ENCODE results near the gene ZMIZ1.

The ZMIZ1 gene

DNA sequence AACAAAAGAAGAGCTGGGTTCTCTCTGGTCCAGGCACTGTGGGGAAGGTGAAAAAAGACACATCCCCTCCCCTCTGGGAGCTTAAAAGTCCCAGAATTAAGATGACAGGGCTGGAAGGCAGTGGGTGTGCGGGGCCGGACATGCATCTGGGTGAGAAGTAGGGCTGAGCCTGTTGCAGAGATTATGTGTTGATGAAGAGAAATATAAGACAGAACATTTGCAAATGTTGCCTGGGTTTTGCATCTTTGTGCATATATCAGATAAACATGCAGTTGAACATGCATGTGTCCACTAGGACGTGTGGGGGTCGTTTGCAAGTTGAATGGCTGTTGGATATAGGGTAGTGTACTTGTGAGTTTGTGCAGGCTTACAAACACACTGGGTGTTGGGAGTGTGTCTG lies 184.2 kb downstream of the ZMIZ1 start:
- H3K4me3 ChIP-seq (replicated peaks in 1 of 2; ENCODE audit: low read depth in 2 of 2, low read length in 2 of 2), result no peak overlapping the region
- DNase-seq (ENCODE audit: low read depth in 2 of 2), result no peak
- TF ChIP-seq, protein P1, sequence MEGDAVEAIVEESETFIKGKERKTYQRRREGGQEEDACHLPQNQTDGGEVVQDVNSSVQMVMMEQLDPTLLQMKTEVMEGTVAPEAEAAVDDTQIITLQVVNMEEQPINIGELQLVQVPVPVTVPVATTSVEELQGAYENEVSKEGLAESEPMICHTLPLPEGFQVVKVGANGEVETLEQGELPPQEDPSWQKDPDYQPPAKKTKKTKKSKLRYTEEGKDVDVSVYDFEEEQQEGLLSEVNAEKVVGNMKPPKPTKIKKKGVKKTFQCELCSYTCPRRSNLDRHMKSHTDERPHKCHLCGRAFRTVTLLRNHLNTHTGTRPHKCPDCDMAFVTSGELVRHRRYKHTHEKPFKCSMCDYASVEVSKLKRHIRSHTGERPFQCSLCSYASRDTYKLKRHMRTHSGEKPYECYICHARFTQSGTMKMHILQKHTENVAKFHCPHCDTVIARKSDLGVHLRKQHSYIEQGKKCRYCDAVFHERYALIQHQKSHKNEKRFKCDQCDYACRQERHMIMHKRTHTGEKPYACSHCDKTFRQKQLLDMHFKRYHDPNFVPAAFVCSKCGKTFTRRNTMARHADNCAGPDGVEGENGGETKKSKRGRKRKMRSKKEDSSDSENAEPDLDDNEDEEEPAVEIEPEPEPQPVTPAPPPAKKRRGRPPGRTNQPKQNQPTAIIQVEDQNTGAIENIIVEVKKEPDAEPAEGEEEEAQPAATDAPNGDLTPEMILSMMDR (IDR thresholded peaks at IDR 0.05; ENCODE audit: low read depth, low read length), result no peak

DNA sequence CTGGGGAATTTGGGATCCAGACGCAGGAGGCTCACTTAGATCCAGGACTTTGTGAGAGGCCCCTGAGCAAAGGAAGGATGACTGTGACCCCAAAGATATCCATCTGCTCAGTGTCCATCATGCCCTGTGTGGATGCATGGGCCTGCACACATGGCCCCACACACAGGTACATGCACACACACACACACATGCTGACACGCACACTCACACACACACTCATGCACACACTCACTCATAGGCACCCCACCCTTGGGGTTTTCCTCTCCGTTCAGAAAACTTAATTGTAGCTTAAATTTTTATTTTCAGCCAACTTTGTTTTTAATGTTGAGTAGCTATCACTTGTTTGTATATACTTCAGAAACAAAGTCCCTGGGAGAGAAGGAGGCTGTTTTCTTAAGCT lies 184.9 kb downstream of the ZMIZ1 start:
- no peak for DNase-seq (ENCODE audit: low read depth in 2 of 2)
- TF ChIP-seq, protein P1 (IDR thresholded peaks at IDR 0.05; ENCODE audit: low read depth, low read length), result no peak

DNA sequence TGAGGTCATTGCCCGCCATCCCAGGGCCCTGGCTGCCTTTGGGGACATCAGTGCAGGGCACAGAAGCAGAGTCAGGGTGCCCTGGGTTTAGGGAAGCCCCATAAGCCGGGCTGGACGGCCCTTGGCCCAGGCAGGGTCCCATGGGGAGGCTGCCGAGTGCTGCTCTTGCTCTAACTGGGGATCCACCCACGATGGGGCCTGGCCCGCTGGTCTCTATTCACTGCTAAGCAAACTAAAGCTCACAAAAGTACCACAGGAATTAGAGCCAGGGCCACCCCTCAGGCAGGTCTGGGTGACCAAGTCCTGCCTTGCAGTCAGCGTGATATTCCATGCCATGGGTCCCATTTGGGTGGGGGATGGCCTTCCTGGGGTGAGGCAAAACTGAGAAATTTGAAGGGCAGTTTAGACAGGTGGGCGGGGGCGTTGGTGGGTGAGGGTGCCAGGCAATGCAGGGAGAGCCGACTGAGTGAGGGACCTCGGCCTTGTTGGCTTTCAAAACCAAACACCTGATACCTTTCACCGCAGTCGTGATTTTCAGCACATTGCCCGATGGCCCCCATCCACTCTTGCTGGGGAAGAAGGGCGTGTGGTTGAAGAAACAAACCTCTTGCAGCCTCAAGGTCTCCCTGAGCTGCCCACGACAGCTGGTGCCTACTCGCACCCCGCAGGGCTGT lies 185.7 kb downstream of the ZMIZ1 start:
- no peak for DNase-seq (ENCODE audit: low read depth in 2 of 2)
- no peak overlapping the region for H3K4me3 ChIP-seq (replicated peaks in 1 of 2; ENCODE audit: low read depth in 2 of 2, low read length in 2 of 2)
- TF ChIP-seq, protein P1 (IDR thresholded peaks at IDR 0.05; ENCODE audit: low read depth, low read length), result no peak

More for the DNA sequence above, 184.9 kb downstream of the ZMIZ1 start:
- H3K4me3 ChIP-seq (replicated peaks in 1 of 2; ENCODE audit: low read depth in 2 of 2, low read length in 2 of 2), result no peak overlapping the region

DNA sequence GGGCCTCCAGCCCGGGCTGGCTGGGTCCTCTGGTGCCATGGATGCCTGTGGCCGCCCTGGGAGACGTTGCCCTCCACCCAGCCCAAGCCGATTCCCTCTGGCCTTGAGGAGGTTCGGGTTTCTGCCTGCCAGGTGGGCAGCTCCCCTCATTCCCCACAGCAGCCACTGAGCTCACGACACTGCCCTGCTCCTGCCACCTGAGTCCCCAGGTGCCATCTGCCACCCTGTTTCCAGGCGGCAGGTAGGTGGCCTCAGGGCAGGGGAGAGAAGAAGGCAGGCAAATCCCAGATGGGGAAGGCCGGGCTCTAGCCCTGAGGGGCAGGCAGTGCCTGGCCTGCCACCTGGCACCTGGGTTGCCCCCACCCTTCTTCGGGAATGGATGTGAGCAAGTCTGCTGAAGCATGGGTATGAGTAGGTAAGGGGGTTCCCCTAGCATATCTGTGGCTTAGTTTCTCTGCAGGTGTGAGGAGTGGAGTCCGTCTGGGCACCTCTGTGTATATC lies 186.3 kb downstream of the ZMIZ1 start:
- TF ChIP-seq, protein P1 (IDR thresholded peaks at IDR 0.05; ENCODE audit: low read depth, low read length), result no peak
- no peak for DNase-seq (ENCODE audit: low read depth in 2 of 2)
- H3K4me3 ChIP-seq (replicated peaks in 1 of 2; ENCODE audit: low read depth in 2 of 2, low read length in 2 of 2), result no peak overlapping the region

DNA sequence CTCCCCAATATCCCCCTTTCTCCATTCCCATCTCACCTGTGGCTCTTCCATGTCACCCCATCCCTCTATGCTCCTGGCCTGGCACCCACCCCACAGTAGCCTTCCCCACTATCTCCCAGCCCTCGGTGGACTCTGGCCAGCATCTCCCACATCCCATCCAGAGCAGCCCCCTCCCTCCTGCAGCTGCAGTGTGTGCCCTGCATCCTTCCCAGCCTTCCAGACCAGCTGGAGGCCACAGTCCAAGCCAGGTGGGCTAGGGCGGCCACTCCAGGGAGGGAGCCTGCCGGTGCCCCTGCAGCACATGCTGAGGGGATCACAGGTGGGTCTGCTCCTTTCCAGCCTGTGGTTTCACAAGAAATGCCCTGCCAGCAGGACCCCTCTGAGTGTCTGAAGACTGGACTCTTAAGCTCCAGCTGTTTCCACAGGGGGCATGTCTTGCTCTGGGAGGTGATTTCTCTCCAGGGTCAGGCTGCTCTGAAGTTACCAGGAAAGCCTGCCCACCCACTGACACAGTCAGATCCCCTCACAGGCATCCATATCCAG lies 187.6 kb downstream of the ZMIZ1 start:
- TF ChIP-seq, protein P1 (IDR thresholded peaks at IDR 0.05; ENCODE audit: low read depth, low read length), result no peak
- H3K4me3 ChIP-seq (replicated peaks in 1 of 2; ENCODE audit: low read depth in 2 of 2, low read length in 2 of 2), result no peak overlapping the region
- DNase-seq (ENCODE audit: low read depth in 2 of 2), result no peak

DNA sequence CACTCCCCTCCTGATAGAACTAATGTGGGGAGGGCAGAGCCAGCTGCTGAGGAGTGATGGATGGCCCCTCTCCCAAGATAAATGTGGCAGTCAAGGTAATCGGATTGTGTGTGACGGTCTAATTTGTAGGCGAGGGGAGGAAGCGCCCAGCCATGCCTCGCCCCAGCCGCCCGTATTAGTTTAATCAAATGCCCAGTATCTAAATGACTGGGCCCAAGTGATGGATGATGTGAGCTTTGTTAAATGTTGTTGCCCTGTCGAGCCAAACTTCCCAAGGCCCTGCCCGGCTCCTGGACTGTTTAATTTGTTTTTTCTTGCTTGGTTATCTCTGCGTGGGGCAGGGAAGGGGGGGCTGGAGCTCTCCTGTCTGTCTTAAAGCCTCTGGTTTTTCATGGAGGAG lies 190.1 kb downstream of the ZMIZ1 start:
- TF ChIP-seq, protein P1 (IDR thresholded peaks at IDR 0.05; ENCODE audit: low read depth, low read length), result no peak
- H3K4me3 ChIP-seq (replicated peaks in 1 of 2; ENCODE audit: low read depth in 2 of 2, low read length in 2 of 2), result no peak overlapping the region
- DNase-seq (ENCODE audit: low read depth in 2 of 2), result no peak

Measured in cardiac fibroblast (primary cell).